ENCODE measurements around the gene ALAS1. TPM values are rescaled to one million over a fixed set of nuclear protein-coding genes. Genes with fewer than 3 reads are reported as not detected.

Gene ALAS1
- total and polyA plus RNA-seq, 2 of the 13 experiments (the other 11 are each of a cell fraction or from before 2014, with no cell fraction given): 36.0 to 43.2 TPM

GRCh38 chr3:52220380-52221026 is 22.5 kb downstream of the ALAS1 start (continued):
- TF ChIP-seq CTCF (CRISPR knock-in tag; IDR thresholded peaks at IDR 0.05) (peak; percentile 94), ZKSCAN8 (CRISPR knock-in tag; IDR thresholded peaks at IDR 0.05; ENCODE audit: borderline replicate concordance) (no peak), NFE2L1 (CRISPR knock-in tag; IDR thresholded peaks at IDR 0.05; ENCODE audit: borderline replicate concordance) (no peak; the same call in 1 of the 2 replicates), ARID3A (IDR thresholded peaks at IDR 0.05; ENCODE audit: low read depth, low read length) (no peak), ZNF253 (CRISPR knock-in tag; IDR thresholded peaks at IDR 0.05; ENCODE audit: borderline replicate concordance) (no peak), HNF1B (CRISPR knock-in tag; IDR thresholded peaks at IDR 0.05) (no peak), MAX (IDR thresholded peaks at IDR 0.05) (no peak), PHB2 (IDR thresholded peaks at IDR 0.05; ENCODE audit: partially characterized antibody) (no peak), ZHX1 (CRISPR knock-in tag; IDR thresholded peaks at IDR 0.05; ENCODE audit: low read depth) (no peak), ZMAT5 (CRISPR knock-in tag; IDR thresholded peaks at IDR 0.05; ENCODE audit: borderline replicate concordance, low read depth) (no peak), KLF9 (CRISPR knock-in tag; IDR thresholded peaks at IDR 0.05; ENCODE audit: low read depth) (no peak), NCOA1 (CRISPR knock-in tag; IDR thresholded peaks at IDR 0.05) (no peak), SETDB1 (CRISPR knock-in tag; IDR thresholded peaks at IDR 0.05; ENCODE audit: borderline replicate concordance) (no peak), ZNF576 (CRISPR knock-in tag; IDR thresholded peaks at IDR 0.05) (no peak), FOXO4 (CRISPR knock-in tag; conservative IDR thresholded peaks at IDR 0.05) (no peak), CEBPG (CRISPR knock-in tag; IDR thresholded peaks at IDR 0.05) (0 out of 2 replicates have a peak, but pooled peaks have one; percentile 42)

Measured in HepG2 (cell line).